GM18520 (cell line): ENCODE measurements around the gene RFC4.
"Not testable (repeated sequence)": the region's sequence is repeated elsewhere in the genome, so short reads cannot be mapped to it uniquely, and the experiment has no call there.

Experiments used
- ATAC-seq: cut with Tn5 transposase; IDR thresholded peaks from one replicate; pipeline ENCODE4 v1.9.1; 2021; ENCODE audit not compliant: unreplicated experiment

RFC4 gene

GRCh38 chr3:186825294-186825821 is 19.1 kb upstream of the RFC4 start:
- no peak for ATAC-seq

DNA sequence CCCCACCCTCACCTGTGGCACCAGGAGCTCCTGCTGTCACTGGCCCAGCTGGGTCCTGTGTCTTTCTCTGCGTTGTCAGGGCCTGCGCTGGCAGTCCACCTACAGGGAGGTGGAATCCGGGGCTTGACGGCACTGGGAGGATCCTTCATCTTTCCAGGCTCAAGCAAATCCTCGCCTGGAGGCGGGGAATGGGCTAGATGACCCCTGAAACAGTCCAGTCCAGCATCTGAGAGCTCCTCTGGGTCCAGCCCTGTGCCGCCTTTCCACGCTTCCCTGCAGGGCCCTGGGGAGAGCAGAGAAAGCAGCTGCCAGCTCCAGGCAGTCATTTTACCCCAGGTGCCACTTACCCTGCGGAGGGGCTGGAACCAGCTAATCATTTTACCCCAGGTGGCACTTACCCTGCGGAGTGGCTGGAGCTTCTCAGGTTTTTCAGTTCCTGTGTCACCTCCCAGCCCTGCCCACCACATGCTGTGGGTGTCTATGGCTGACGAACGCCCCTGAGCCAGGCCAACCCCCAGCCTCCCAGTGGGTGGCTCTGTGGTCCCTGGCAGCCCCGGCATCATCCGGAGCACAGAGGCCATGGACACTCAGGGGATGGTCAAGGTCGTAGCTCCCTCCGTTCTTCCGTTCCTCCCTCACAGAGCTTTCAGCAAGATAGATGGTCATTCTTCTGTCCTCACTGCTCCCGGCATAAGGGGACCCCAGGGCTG is 18.3 kb upstream of the RFC4 start:
- ATAC-seq = no peak

DNA sequence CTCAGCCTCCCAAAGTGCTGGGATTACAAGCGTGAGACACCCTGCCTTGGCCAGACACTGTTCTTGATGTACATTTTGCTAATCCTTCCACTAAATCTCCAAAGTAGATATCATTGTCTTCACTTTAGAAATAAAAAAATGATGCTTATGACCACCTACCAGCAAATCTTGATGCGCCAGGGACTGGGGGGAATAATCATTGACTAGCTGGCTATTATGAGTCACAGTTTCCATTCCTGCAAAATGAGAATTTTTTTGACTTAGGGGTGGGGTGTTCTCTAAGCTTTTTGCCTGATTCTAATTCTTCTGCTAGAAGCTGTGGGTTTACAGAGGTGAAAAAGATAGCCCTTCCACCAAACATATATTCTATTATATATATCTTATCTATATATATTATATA is 17.1 kb upstream of the RFC4 start:
- ATAC-seq = no peak

GRCh38 chr3:186822388-186822759 is 16.1 kb upstream of the RFC4 start:
- ATAC-seq = not testable (repeated sequence)

DNA sequence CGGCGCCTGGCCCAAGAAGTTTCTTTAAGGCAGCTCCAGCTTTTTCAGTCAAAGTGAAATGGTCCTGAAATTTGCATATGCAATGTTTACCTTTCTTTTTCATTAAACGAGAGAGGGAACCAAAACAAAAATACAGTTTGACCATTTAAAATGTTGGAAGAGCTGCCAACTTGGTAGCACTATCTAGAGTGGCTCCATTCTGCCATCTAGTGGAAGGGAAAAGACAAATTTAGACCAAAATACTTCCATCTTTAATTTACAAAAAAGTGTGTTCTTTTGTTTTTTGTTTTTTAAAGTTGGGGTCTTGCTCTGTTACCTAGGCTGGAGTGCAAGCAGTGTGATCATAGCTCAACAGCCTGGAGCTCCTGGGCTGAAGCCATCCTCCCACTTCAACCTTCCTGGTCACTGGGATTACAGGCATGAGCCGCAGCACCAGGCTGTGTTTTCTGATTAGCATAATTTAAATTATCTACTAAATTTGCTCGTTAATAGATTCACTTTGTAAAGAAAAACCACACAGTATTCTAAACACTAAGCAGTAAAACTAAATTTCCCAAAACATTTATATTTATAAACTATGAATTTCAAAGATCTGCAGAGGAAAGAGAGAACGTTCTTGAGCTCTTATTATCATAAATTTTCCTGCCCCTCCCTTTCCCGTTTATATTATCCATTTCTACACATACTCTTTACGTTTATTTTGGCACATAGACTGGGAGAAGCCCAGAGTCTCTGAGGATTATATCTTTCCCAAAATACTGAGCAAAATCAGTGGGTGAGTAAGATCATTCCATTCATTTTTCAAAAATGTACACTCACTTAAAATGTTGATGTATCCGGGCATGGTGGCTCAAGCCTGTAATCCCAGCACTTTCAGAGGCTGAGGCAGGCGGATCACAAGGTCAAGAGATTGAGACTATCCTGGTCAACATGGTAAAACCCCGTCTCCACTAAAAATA is 15.4 kb upstream of the RFC4 start:
- ATAC-seq = no peak

- no peak for ATAC-seq
These were observed 12.7 kb upstream of the RFC4 start for GRCh38 chr3:186818956-186819355.

- ATAC-seq = no peak
These were observed 12.2 kb upstream of the RFC4 start for GRCh38 chr3:186818516-186818915.

- no peak for ATAC-seq
These were observed 9.2 kb upstream of the RFC4 start for GRCh38 chr3:186815435-186815834.

GRCh38 chr3:186814100-186814499 is 7.8 kb upstream of the RFC4 start:
- ATAC-seq = no peak

- ATAC-seq = not testable (repeated sequence)
These were observed 5.0 kb upstream of the RFC4 start for GRCh38 chr3:186811313-186811712.

DNA sequence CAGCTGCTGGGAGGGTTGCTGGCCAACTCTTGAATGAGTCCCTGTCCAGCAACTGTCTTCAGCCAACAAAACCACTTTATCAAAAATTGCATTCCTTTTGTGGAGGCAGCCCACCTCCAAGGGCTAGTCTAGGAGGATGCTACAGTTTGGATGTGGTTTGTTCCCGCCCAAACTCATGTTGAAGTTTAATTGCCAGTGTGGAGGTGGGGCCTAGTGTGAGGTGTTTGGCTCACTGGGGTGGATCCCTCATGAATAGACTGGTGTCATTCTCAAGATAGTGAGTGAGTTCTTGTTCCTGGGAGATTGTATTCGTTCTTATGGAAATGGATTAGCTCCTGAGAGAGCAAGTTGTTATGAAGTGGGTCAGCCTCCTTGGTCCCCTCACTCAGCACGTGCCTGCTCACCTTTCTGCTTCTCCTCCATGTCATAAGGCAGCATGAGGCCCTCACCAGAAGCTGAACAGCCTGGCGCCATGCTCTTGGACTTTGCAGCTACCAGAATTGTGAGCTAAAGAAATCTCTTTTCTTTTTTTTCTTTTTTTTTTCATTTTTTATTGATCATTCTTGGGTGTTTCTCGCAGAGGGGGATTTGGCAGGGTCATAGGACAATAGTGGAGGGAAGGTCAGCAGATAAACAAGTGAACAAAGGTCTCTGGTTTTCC is 4.2 kb upstream of the RFC4 start:
- ATAC-seq = no peak

- no peak for ATAC-seq
These were observed 949 bp upstream of the RFC4 start for GRCh38 chr3:186807231-186807630.

DNA sequence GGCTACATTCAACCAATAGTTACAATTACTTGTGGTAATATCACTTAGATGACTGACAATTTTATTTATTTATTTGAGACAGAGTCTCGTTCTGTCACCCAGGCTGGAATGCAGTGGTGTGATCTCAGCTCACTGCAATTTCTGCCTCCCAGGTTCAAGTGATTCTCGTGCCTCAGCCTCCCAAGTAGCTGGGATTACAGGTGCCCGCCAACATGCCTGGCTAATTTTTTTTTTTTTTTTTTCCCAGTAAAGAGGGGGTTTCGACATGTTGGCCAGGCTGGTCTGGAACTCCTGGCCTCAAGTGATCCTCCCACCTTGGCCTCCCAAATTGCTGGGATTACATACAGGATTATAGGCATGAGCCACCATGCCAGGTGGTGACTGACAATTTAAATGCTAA is 2.8 kb downstream of the RFC4 start:
- not testable (repeated sequence) for ATAC-seq

- no peak for ATAC-seq
These were observed 3.6 kb downstream of the RFC4 start for GRCh38 chr3:186802701-186803100.

- ATAC-seq = no peak
These were observed 6.0 kb downstream of the RFC4 start for GRCh38 chr3:186800285-186800684.

- ATAC-seq = no peak
These were observed 7.9 kb downstream of the RFC4 start for GRCh38 chr3:186798239-186798874.

GRCh38 chr3:186790261-186790981 is 15.9 kb downstream of the RFC4 start:
- no peak for ATAC-seq

DNA sequence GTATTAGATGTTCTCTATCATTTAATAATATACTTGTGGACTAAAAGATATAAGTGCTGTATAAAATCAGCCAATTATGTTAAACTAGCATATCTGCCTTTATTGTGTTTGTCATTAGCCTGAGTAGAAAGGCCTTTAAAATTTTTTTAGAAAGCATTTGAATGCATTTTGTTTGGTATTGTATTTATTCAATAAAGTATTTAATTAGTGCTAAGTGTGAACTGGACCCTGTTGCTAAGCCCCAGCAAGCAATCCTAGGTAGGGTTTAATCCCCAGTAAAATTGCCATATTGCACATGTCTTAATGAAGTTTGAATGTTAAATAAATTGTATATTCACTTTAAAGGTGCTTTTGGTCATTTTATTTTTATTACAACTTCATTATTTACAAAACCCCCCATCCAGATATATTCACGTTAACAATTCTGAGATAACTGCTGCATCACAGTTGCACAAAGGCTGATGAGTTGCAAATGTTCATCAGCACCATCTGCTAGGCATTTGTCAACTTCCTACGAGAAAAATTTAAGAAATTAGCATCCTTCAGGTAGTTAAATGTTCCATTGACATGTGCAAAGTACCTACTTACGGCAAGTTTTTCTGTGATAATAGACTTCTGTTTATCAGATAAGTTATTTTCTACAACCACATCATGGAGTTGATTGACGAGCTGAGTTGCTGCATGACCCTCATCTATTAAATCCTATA is 16.6 kb downstream of the RFC4 start:
- no peak for ATAC-seq

- ATAC-seq = no peak
These were observed 17.6 kb downstream of the RFC4 start for GRCh38 chr3:186788482-186789370.
